HG02798 (cell line): ENCODE results near the gene ZNF667.

Source experiments
- ATAC-seq: cut with Tn5 transposase; IDR thresholded peaks from one replicate; pipeline ENCODE4 v1.9.1; 2021; ENCODE audit warnings: mild to moderate bottlenecking; ENCODE audit not compliant: unreplicated experiment, poor library complexity

The ZNF667 gene

DNA sequence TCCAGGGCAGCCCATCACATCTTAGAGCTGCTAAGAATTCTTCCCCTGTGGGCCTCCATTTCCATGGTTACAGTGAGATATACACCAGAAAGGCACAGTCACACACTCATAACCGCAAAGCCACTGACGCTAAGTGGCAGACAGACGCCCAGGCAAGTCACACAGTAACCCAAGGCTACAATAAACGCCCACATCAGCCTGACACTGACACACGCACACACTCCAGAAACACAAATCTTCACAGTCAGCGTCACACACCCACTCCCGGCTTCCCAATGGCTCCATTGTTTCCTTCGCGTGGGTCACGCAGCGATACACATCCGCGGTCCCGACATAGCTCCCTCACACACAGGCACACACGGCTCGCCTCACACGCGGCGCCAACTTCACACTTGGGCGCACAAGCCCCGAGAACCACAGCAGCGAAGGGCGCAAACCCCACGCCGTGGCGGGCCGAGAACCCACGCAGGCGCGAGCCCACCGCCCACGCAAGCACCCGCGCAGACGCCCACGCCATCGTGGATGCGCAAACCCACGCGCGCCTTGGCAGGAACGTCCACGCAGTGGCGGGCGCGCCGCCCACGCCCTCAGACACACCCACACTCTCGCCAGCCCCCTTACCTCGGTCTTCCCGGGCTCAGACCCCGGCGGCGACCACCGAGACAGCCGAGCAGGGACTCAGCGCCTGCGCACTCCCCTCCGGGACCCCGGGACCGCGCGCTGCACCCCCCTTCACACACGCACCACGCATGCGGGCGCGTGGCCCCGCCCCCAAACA, at the start of gene ZNF667:
TSS of gene ZNF667 (minus strand) at position 695 of the 778 bp plus-strand sequence. CDS start 14,975 bp downstream, outside the sequence.
- ATAC-seq, result no peak

DNA sequence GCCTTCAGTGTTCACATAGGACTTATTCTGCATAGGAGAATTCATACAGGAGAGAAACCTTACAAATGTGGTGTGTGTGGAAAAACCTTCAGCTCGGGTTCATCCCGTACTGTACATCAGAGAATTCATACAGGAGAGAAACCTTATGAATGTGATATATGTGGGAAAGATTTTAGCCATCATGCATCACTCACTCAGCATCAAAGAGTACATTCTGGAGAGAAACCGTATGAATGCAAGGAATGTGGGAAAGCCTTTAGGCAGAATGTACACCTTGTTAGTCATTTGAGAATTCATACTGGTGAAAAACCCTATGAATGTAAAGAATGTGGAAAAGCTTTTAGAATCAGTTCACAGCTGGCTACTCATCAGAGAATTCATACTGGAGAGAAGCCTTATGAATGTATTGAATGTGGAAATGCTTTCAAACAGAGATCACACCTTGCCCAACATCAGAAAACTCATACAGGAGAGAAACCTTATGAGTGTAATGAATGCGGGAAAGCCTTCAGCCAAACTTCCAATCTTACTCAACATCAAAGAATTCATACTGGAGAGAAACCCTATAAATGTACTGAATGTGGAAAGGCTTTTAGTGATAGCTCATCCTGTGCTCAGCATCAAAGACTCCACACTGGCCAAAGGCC, 48.2 kb upstream of the ZNF667 start:
- ATAC-seq, result no peak

DNA sequence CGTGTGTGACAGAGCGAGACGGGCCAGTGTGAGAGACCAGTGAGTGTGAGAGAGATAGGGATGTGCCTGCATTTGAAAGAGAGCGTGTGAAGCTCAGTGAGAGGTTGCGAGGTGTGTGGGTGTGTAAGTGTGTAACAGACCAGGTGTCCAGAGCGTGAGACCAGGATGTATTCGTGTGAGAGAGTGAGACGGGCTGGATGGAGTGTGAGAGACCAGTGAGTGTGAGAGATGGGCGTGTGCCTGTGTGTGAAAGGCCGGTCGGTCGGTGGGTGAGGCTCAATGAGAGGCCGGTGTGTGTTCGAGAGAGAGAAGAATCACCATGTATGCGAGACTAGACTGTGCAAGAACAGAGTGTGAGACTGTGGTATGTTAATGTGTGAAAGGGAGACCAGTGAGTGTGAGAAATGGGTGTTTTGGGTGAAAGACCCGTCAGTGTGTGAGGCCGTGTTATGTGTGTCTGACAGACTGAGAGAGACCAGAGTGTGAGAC, 31.2 kb upstream of the ZNF667 start:
- no peak for ATAC-seq

DNA sequence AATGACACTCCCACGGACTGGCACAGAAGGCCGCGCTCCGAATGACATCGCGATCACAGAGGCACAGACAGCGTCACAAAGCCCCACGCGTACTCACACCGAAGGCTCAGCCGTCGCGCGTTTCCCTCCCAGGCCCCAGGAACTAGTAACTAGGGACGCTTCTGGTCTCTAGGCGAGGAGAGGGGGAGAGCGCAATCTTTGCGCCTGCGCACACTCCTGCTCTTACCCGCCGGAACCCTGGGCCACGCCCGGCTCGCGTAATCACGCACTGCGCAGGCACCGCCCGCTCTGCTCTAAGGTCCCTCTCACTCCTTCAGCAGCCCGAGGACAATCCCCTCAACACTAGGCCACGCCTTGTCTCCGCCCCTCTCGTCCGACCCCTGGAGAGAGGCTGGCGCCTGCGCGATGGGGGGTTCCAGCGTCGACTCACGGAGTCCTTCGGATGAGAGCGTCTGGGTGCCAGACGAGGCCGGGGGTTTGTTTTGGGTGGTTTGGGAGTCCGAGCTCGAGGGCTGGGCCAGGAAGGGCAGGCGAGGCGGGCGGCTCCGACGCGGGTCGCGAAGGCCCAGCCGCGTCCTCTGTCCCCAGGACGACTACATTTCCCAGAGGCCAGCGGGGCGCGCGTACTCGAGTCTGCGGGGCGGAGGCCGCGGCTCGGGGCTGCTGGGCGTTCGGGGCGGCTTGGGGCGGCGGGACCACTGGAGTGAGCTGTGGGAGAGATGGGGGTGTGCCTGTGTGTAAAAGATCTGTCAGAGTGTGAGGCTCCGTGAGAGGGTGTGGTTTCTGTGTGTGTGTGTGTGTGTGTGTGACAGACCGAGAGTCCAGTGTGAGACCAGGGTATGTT, 30.5 kb upstream of the ZNF667 start, which contains the start of gene ZNF471:
TSS of gene ZNF471 (plus strand) at position 410 of the 844 bp plus-strand sequence. CDS start 3,717 bp downstream, outside the sequence.
- no peak for ATAC-seq

DNA sequence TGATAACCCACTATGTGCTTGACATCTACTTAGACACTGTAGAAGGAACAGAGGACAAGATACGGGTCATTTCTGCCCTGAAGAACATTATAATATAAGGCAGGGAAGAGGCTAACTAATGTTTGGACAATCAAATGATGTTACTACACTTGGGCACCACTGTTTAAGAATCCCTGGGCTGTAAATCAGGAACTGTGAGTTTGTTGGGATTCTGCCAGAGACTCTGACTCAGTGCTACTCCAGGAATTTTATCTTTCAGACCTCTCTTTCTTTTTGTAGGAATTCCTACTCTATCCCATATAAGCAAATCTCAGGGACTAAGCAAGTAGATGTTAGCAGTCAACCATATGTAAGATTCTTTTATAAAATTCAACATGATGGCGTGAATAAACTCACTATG, 27.4 kb upstream of the ZNF667 start:
- ATAC-seq, result no peak

DNA sequence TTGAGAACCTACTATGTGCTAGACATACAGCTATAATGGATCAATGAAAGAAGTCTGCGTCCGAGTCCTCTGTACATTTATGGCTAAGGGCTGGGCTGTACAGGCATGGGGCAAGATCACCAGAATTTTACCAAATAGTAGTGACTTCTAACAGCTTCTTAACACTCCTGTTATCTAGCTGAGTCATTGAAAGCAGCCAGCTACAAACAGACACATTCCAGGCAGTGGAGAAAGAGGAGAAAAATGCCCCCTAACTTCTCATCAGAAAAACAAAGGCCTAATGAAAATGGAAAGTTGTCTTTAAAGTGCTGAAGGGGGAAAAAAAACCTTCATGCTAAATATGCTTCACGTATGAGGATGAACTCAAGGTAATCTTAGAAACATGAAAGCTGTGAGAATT, 14.3 kb upstream of the ZNF667 start:
- ATAC-seq, result no peak

DNA sequence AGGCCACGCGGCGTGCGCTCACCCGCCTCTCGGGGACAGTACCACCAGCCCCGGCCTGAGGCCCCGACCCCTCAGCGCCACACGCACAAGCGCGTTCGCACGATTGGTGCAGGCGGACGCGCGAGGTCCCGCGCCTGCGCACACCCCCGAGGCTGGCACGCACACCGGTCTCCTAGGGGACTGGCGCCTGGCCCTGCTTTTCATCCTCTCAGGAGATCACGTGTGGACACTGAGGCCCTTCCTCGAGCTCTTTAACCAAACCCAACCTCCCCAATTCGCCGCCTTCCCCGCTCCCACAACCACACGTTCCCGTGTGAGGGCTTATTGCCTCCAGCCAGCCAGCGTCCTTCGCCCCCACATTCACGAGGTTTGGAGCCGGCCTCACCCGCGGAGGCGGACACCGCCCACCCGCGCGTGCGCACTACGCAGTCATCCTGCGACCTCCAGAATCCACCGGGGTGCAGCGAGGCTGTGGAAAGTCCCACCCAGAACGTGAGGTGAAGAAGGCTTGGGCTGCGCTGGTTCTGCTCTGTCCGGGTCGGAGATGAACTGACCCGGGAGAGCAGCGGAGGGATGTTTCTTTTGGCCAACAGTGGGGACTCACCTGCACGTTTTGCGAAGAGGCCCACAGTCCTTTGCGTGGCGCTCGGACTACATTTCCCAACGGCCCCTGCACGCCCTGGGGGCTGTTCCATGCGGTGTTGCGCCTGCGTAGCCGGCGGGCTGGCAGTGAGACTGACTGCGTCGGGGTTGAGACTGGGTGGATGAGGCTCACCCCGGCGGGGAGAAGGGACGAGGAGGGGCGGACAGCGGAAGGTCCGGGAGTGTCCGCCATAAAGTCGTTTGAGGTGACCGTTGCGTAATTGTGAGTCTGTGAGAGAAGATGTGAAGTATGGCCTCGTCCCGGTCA, 539 bp upstream of the ZNF667 start:
- ATAC-seq, result no peak

DNA sequence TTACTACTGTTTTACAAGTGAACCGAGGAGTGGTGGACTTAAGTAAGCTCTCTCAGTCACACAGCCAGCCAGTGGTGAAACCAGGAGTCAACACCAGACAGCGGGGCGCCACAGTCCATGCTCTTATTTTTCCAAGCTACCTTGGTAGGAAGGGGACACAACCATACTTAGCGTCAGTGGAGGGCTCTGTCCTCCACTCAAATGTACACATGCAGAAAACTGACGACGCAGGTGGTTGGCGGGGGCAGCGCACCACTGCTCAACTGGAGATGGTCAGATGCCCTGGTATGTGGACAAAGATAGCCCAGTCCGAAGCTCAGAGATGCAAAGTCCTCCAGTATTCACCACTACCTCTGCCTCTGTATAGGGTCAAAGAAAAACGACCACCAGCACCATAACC, 1.1 kb downstream of the ZNF667 start:
- no peak for ATAC-seq

DNA sequence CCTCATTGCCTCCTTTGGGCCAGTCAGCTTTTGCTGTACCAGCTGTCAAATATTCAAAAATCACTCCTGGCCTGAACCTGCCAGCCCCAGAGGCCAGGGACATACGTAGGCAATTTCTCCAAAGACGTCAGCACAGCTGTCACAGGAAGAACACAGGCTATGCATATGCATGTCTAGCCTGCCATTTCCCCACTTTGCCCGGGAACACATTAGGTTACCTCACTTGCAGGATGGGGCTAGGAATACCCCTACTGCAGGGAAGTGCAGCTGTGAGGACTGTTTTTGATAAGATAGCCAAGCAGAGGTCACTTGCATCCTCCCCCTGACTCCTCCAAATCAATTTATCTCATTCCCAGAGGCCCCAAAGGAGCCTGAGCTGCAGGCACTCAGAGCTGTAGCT, 2.8 kb downstream of the ZNF667 start:
- ATAC-seq, result no peak

DNA sequence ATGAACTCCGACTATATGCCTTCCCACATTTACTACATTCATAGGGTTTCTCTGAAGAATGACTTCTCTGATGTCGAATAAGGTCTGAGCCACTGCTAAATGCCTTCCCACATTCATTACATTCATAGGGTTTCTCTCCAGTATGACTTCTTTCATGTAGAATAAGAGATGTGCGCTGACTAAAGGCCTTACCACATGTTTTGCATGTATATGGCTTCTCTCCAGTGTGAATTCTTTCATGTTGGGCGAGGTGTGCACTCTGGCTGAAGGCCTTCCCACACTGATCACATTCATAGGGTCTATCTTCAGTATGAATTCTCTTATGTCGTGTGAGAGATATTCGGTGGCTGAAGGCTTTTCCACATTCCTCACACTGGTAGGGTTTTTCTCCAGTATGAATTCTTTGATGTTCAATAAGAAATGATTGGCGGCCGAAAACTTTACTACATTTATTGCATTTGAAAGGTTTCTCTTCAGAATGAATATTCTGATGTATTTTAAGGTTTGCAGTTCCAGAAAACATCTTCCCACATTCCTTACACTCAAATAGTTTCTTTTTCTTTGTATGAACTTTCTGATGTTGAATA, 35.8 kb downstream of the ZNF667 start:
- ATAC-seq, result no peak

DNA sequence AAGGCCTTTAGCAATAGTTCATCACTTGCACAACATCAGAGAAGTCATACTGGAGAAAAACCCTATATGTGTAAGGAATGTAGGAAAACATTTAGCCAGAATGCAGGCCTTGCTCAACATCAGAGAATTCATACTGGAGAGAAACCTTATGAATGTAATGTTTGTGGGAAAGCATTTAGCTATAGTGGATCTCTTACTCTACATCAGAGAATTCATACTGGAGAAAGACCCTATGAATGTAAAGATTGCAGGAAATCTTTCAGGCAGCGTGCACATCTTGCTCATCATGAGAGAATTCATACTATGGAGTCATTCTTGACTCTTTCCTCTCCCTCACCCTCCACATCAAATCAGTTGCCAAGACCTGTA, 53.2 kb downstream of the ZNF667 start:
- ATAC-seq, result no peak

DNA sequence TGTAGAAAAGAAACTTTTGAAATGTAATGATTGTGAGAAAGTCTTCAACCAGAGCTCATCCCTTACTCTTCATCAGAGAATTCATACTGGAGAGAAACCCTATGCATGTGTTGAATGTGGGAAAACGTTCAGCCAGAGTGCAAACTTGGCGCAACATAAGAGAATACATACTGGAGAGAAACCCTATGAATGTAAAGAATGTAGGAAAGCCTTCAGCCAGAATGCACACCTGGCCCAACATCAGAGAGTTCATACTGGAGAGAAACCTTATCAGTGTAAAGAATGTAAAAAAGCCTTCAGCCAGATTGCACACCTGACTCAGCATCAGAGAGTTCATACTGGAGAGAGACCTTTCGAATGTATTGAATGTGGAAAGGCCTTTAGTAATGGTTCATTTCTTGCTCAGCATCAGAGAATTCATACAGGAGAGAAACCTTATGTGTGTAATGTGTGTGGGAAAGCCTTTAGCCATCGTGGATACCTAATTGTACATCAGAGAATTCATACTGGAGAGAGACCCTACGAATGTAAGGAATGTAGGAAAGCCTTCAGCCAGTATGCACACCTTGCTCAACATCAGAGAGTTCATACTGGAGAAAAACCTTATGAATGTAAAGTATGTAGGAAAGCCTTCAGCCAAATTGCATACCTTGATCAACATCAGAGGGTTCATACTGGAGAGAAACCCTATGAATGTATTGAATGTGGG, 53.7 kb downstream of the ZNF667 start:
- no peak for ATAC-seq

DNA sequence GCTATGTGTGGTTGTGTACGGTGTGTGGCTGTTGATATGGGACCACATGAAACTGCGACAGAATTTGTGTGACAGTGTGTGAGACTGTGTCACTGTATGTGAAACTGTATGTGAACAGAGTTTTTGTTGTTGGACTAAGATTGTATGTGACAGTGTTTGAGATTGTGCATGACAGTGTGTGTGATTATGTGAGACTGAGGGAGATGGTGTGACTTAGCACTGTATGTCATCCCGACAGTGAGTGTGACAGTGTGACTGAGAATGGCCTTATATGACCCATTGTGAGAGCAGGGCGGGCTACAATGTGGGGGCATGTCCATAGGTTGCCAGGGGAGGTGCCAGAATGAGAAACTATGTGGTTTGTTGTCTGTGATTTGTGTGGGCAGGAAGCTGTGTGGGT, 72.1 kb downstream of the ZNF667 start:
- ATAC-seq, result no peak

DNA sequence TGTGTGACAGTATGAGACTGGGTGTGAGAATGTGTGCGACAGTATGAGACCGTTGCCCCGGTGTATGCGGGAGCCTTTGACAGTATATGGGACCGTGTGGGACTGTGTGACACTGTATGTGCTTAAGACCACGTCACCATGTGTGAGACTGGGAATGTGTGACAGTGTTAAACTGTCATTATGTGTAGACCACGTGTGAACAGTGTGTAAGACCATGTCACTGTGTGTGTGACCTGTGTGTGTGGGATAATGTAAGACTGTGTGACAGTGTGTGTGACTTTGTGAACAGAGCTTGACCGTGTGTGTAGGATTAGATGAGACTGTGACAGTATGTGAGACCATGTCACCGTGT, 72.5 kb downstream of the ZNF667 start:
- ATAC-seq, result peak; percentile 15

DNA sequence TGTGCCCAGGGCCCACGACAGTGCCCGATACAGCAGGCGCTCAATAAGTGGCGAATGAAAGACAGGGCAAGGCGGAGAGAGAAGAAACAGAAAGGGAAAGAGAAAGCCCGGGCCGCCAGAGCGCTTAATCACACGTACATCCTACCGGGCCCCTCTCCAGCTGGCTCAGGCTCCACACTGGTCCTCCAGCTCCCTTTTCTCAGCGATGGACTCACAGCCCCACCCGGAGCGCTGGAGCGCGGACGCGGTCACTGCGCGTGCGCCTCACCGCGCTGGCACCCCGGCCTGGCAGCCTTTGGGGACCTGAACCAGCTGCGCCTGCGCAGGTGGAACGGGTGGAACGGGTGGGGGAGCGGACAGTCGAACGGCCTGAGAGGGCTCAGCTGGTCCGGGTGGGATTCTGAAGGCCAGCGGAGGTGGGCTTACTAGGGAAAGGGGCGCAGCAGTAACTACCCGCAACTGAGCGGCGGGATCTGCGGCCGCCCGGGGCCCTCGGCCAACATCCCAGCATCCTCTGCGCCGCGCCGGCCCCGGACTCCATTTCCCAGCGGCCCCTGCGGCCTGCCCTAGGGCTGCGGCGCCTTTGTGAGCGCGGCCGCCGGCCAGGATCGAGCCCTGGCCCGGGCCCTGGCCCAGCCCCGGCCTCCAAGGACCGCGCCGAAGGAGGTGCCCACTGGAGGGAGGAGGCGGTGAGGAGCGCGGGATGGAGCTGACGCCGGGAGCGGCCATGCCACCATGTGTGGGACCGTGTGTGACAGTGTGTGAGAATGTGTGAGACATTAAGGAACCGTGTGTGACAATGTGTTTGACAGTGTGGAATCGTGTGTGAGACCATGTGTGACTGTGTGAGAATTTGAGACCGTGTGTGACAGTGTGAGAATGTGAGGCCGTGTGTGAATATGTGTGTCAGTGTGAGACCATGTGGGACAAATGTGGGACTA, 73.1 kb downstream of the ZNF667 start, which contains the start of gene ZNF583:
TSS of gene ZNF583 (plus strand) at position 569 of the 941 bp plus-strand sequence. CDS start 2,783 bp downstream, outside the sequence.
- peak; percentile 89 for ATAC-seq

DNA sequence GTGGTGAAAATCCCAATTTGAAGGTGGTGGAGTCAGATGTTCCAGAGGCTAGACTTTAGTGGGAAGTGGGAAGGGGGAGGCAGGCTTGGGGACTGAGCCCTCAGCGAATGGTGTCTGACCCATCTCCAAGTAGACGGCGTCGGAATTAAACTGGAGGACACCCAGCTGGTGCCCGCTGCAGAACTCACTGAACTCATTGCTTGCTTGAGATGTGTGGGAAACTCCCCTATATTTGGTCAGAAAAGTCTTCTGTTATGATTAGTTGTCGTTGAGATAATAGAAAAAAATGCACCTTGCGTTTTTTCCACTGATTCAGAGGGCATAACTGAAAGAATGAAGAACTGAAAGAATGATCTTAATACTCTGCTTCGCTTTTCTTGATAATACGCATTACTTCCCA, 73.9 kb downstream of the ZNF667 start:
- no peak for ATAC-seq

DNA sequence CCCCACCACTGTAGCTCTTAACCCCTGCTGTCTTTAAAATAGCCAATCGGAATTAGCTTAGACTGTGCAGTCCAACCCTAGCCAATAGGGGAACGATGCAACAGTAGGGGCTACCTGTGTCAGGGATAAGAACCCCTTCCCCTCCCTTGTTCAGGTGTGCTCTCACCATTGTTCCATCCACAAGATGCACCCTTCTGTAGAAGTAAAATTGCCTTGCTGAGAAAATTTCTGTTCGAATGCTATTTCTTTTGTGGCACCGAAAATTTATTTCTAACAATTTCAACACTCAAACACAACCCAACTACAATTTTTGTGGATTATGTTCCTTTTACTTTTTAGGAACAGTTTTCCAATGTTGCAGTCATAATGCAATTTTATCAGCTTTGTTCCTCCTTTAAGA, 76.7 kb downstream of the ZNF667 start:
- no peak for ATAC-seq

DNA sequence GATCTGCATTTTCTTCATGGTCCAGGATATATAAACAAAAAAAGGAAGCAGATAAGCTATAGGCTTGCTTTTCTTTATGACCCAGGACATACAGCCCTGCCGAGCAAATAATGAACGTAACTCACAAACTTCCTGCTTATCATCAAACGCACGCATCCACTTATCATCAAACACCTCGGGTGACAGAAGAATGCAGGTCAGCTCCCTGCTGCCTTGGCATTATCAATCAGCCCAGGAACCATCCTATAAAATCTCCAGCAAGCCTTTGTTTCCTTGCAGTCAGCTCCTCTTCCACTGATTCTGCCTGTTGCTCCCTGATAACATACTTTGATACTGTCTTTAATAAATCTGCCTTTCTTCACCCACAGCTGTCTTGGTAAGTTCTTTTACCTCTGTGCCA, 78.3 kb downstream of the ZNF667 start:
- ATAC-seq, result no peak
